Stimulated activated CD4-positive, alpha-beta T cell treated with anti-CD3 and anti-CD28 coated beads, Interleukin-1b, Interleukin-23, amount 100 ng/mL, for 24 hours (primary cell): ENCODE data around the gene IL17REL.
A peak's percentile ranks its signal among the peaks of the same experiment; 100 is the strongest.
"Not testable (repeated sequence)": the region's sequence is repeated elsewhere in the genome, so short reads cannot be mapped to it uniquely, and the experiment has no call there.

ENCODE experiments used
- DNase-seq, 4 experiments: peaks; one replicate each; pipeline ENCODE4 v3.0.0-alpha.2; 2020; ENCODE audit warnings: low read depth in 4 of 4, low spot score in 1 of 4

The IL17REL gene

DNA sequence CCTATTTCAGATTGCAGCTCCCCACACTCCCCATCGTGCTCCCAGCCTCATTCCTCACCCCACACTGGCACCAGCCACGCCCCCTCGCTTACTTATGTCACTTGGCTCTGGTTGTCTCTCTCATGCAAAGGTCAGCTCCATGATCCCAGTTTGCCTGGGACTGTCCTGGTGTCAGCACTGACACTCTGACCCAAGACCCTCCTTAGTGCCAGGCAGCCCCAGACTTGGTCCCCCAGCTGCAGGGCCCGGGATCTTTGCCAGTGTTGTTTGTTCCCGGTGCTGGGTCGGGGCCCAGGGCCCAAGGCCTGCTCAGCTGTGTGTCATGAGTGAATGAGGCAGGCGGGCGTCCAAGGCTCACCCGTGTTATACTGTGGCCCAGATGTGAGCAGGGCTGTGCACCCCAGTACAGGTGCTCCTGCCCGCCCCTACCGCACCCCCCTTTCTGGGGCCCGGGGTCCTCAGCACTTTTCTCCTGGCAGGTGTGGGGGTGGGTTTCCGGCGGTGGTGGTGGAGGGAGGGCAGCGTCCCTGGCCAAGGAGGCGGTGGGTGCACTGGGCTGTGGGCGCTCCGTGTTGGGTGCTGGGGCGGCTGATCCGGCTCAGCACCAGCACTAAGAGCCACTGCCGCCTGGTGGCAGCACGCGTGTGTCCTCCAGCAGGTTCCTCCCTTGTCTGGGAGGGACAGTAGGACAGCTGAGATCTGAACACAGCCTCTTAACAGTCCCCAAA, 19.5 kb downstream of the IL17REL start:
- peak in 2 of 4 experiments; percentile 58 for DNase-seq

DNA sequence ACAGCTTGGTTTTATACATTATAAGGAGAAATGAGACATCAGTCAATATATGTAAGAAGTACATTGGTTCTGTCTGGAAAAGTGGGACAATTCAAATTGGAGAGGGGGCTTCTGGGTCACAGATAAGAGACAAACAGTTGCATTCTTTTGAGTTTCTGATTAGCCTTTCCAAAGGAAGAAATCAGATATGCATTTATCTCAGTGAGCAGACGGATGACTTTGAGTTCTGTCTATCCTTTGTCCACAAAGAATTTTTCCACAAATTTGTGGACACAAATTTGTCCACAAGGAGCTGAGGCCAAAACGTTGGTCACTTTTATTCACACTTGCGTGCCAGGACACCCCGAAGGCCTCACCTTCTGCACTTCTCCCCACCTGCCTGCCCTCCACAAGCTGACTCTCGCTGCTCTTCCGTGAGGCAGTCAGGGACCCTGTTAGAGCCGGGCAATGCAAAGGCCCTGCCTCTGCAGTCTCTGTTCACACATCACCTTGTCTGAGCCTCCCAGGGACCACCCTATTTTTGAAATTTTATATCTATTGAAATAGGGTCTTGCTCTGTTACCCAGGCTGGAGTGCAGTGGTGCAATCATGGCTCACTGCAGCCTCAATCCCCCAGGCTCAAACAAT, 20.5 kb downstream of the IL17REL start:
- DNase-seq = no peak

DNA sequence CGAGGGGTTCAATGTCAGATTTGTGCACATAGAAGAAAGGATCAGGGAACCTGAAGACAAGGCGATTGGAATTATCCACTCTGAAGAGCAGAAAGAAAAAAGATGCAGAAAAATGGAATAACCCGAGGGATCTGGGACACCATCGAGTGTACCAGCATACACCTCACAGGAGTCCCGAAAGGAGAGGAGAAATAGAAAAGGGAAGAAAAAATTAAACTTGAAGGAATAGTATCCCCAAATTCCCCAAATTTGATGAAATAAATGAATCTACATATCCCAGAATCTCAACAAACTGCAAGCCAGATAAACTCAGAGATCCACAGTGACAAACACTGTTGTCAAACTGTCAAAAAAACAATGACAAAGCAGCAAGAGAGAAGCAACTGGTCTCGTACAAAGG, 21.4 kb downstream of the IL17REL start:
- no peak for DNase-seq

DNA sequence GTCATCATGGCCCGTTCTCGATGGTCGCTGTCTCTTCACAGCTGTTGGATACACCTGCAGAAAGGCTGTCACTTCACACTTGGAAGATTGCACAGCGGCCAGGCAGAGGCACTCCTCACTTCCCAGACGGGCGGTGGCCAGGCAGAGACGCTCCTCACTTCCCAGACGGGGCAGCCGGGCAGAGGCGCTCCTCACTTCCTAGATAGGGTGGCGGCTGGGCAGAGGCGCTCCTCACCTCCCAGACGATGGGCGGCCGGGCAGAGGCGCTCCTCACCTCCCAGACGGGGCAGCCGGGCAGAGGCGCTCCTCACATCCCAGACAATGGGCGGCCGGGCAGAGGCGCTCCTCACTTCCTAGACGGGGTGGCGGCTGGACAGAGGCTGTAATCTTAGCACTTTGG, 22.7 kb downstream of the IL17REL start:
- not testable (repeated sequence) for DNase-seq

DNA sequence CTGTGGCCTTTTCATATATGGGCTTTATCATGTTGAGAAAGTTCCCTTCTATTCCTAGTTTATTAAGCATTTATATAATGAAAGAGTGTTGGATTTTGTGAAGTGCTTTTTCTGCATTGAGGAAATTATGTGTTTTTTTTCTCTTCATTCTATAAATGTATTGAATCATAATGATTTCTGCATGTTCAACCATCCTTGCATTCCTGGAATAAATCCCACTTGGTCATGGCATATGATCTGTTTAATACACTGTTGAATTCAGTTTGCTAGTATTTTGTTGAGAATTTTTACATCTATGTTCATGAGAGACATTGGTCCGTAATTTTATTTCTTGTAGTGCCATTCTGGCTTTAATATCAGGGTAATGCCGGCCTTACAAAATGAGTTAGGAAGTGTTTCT, 26.2 kb downstream of the IL17REL start:
- no peak for DNase-seq

DNA sequence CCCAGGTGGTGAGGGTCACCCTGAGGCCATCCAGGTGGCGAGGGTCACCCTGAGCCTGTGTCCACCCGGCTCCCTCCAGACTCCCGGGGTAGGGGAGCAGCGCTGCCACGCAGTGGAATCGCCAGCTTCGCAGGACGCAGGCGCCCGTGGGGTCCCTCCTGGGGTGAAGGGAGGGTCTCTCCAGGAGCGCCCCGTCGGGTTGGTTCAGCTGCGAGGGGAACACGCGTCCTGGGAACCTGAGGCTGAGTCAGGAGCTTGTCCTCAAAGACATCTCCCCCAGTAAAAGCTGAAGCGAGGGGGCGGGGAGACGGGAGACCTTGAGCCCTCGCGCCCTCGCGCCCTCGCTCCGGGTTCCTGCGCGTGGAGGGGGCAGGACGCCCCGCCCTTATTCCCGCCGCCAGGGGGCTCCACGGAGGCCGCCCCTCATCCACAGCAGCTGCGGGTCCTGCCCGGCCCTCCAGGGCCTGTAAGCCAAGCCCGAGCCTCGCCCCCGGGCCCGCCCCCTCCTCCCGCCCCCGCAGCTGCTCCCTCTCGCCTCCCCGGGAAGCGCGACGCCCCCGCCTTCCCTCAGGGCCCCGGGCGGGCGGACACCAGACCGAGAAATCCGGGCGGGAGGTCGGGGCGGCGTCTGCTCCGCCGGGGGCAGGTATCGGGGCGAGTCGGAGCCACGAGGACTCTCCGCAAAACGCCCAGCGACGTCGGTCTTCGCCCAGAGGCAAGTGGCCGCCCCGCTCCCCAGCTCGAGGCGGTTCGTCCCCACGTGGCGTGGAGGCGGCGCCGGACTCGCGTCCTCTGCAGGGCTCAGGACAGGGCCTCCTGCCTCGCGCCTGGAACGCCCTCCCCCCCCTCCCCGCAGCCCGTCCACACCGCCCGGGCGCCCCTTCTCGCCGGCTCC, 29.2 kb downstream of the IL17REL start:
- no peak for DNase-seq

DNA sequence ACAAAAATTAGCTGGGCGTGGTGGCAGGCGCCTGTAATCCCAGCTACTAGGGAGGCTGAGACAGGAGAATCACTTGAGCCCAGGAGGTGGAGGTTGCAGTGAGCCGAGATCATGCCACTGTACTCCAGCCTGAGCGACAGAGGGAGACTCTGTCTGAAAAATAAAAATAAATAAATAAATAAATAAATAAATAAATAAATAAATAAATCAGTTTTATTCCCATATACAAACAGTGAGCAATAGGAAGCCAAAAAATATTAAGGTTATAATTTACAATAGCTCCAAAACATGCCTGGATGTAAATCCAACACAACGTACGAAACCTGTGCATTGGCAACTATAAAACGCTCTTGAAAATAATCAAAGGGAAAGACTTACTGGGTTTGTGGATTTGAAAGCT, 30.8 kb downstream of the IL17REL start:
- not testable (repeated sequence) for DNase-seq

DNA sequence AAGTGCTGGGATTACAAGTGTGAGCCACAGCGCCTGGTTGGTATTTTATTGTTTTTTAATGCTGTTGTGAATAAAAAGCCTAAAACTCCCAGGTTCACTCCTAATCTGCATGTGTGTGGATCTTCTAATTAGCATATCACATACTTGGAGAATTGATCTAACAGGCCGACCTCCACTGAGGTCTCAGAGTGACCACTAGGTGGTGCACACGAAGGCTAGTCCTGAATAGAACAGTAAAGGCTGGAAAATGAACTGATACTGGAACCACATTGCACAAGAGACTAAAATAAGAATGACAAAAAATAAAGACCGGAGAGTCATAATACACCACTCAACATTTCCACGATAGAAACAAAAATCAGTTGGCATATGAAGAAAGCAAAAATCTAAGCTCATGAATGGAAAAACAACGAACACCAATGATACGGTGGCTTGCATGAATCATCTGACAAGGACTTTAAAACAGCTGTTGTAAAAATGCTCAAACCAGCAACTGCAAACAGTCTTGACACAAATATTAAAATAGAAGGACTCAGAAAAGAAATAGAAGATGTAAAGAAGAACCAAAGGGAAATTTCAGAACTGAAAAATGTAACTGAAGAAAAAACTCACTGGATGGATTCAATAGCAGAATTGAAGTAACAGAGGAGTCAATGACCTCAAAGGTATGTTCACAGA, 32.8 kb downstream of the IL17REL start:
- peak in 1 of 4 experiments; percentile 45 for DNase-seq

DNA sequence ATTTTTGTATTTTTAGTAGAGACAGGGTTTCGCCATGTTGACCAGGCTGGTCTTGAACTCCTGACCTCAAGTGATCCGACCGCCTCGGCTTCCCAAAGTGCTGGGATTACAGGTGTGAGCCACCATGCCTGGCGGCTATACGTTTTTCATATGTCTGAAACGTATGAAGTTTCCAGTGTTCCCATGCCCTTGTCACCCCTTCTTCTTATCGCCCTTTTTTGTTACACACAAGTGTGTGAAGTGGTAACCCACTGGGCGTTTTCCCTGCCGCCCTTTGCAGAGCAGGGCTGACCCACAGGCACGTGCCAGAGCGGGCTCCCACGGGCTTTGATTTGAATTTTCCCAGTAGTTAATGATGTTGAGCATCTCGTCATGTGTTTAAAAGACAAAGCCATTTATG, 35.0 kb downstream of the IL17REL start:
- no peak for DNase-seq

DNA sequence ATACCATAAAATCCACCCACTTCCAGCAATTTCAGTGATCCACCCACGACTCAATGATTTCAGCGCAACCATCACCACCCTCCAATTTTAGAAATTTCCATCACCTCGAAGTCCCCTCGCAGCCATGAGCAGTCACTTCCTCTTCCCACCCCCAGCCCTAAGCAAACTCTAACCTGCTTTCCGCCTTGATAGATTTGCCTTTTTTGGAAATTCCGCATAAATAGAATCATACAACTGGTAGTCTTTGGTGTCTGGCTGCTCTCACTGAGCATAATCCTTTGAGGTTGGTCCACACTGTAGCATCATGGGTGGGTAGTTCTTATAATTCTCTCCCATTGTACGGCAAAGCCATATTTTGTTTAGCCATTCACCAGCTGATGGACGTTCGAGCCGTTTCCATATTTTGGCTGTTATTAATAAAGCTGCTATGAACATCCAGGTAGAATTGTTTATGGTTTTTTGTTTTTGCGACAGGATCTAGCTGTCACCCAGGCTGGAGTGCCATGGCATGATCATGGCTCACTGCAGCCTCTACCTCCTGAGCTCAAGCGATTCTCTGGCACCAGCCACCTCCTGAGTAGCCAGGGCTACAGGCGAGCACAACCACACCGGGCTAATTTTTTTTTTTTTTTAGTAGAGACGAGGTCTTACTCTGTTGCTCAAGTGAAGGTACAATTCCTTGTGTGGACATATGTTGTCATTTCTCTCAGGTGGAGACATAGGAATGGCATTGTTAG, 36.0 kb downstream of the IL17REL start:
- peak in 1 of 4 experiments; percentile 62 for DNase-seq

DNA sequence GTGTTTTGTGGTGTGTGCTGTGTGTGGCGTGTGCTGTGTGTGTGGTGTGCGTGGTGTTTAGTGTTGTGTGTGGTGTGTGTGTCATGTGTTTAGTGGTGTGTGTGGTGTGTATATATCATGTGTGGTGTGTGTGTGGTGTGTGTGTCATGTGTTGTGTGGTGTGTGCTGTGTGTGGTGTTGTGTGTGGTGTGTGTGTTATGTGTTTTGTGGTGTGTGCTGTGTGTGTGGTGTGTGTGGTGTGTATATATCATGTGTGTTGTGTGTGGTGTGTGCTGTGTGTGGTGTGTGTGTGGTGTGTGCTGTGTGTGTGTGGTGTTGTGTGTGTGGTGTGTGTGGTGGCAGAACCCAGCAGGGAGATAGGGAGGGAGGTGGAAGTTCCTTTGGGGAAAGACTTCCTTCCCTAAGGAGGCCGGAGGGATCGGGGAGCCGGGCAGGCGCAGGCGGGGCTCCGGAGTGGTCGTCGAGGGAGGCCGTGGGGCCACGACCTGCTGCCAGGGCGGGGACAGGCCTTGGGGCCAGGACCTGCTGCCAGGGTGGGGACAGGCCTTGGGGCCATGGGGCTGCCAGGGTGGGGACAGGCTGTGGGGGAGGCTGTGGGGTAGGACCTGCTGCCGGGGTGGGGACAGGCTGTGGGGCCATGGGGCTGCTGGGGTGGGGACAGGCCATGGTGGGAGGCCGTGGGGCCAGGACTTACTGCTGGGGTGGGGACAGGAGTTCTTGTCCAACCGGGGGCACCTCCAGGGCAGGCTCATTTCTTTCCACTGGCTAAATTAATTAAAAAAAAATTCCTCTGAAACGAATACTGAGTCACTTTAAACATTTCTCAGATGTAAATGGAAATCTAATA, 36.8 kb downstream of the IL17REL start:
- peak in 1 of 4 experiments; percentile 61 for DNase-seq

DNA sequence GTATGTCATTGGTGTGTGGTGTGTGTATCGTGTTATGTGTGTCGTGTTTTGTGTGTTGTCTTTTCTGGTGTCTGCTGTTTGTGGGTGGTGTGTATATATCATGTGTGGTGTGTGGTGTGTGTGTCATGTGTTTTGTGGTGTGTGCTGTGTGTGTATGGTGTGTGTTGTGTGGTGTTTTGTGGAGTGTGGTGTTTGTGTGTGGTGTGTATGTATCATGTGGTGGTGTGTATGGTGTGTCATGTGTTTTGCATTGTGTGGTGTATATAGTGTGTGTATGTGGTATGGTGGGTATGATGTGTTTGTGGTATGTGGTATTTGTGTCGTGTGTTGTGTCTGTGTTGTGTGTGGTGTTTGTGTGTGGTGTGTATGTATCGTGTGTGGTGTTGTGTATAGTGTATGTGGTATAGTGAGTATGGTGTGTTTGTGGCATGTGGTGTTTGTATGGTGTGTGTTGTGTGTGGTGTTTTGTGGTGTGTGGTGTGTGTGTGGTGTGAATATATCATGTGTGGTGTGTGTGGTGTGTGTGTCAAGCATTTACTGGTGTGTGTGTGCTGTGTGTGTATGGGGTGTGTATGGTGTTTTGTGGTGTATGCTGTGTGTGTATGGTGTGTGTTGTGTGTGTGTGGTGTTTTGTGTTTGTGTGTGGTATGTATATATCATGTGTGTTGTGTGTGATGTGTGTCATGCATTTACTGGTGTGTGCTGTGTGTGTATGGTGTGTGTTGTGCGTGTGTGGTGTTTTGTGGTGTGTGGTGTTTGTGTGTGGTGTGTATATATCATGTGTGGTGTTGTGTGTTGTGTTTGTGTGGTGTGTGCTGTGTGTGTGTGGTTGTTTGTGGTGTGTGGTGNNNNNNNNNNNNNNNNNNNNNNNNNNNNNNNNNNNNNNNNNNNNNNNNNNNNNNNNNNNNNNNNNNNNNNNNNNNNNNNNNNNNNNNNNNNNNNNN, 39.3 kb downstream of the IL17REL start:
- DNase-seq = no peak

DNA sequence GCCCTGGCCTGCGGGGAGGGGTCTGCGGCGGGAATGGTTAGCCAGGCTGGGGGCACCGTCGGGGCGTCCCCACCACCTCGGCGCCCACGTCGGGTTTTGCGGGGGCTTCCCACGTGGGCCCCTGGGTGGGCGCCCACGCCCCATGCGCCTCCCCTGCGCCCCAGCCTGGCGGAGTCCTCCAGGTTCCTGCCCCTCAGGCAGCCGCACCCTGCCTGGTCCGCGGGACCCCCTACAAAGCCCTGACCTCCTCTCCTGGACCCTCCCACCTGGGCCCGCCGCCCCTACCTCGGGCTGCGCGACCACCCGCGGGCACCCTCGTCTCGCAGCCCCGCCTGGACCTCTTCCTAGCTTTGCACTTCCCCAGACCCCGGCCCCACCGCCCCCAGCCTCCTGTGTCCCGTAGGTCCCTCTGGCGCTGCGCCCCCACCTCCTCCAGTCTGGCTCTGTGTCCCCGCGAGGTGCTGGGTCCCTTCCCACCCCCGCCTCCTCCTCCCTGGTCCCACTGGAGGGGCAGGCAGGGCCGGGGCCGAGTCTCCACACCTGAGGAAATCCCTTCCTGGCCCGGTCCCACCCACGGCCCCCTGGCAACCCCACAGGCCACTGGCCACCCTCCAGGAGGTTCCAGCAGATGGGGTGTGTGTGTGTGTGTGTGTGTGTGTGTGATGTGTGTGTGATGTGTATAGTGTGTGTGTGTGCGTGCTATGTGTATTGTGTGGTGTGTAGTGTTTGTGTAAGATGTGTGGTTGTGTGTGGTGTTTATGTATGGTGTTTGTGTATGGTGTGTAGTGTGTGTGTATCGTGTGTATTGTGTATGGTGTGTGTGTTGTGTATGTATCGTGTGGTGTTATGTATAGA, 40.2 kb downstream of the IL17REL start:
- DNase-seq = no peak

DNA sequence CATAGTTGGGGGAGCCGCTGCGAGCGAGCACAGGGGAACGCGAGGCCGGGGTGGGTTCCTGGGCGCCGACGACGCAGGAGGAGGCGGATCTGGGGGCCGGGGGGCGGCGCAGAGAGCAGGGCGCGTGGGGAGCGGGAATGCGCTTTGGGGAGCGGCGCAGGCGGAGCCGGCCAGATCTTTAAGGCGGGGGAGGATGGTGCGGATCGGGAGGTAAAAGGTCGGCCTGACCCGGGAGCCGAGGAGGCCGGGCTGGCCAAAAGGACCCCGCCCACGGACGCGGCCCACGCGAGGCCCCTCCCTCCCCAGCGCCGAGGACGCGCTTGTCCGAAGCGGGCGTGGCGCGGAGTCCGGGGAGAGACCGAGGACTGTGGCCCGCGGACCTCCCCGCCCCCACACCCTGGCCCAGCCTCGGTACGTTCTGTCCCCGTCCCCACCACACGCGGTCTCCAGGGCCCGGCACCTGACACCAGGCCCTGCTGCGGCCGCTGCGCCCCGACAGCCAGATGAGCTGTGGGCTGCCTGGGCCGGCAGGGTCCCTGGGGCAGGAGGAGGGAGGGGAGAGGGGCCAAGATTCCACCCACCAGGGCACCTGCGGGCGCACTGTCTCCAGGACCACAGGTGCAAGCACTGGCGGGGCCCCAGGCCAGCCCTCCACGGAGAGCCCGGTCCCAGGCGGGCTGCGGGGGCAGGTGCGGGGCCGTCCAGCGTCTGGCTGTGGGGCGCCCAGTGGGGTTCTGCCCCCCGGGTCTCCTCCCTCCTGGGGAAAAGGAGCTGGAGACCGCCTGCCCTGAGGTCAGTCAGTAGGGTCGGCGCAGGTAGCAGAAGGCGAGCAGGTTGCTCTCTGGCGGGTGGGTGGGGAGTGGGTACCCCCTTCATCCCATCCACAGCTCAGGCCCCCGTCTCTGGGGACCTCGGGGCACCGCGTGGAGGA, 41.1 kb downstream of the IL17REL start:
- DNase-seq = peak in 3 of 4 experiments; percentile 67 to 81 (median 72)

DNA sequence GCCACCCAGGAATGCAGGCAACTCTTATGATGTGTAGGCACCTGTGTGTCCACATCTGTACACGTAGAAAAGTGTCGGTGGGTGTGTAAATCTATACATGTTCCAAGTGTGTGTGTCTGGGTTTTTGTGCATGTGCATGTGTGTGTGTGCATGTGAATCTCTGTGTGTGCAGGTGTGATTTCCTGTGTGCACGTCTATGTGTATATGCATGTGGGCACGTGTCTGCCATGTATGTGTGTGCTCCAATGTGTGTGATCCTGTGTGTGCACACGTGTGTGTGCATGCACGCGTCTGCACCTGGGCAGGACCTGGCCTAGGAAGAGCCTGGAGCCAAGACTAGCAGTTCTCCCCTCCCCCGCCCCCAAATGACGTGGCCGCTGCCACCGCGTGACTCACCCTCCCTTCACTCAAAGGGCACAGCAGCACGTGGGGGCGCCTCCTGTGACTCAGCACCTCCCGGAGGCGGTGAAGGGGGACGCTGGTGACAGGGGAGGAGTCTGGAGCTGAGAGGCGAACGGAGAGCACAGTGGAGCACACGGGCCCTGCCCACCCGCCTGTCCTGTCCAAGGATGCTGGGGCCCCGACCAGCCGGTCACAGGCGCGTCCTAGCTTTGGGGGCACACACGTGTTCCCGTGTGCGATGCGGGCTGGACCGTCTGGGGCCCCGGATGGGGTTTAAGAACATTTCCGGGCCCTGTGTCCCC, 41.9 kb downstream of the IL17REL start:
- peak; percentile 89 to 99 (median 94) for DNase-seq
